HCT116 (cell line): ENCODE measurements around the gene HORMAD1. TPM values are rescaled to one million over a fixed set of nuclear protein-coding genes. Genes with fewer than 3 reads are reported as not detected.

ENCODE experiments used
- ATAC-seq: fragments of 200-7000 bp; cut with Tn5 transposase; 2 replicates; pipeline ENCODE4 v1.9.1; 2020; ENCODE audit warnings: mild to moderate bottlenecking, moderate library complexity
- BruUV-seq: library from RNA; stranded (reverse); fragments of 400-500 nt; replicated peaks from 2 replicates; lab custom pipeline; 2021; lab: Mats Ljungman, UMichigan
- CTCF ChIA-PET: fragments of 300-600 bp; sonication (Branson Sonifier 250); formaldehyde crosslinking; loops from one replicate; lab custom pipeline; 2021; ENCODE audit warnings: antibody characterized with exemption; lab: Charles Lee
- POLR2A ChIA-PET: fragments of 300-600, 350-600 bp; sonication (Branson Sonifier 250); formaldehyde crosslinking; loops from one replicate; lab custom pipeline; 2021; ENCODE audit warnings: antibody characterized with exemption; lab: Charles Lee
- RAD21 ChIA-PET, 2 experiments: fragments of 300-600 bp; sonication (Branson Sonifier 250); formaldehyde crosslinking; loops; one replicate each; lab custom pipeline; 2023; ENCODE audit warnings: low total read pairs in 2 of 2; ENCODE audit not compliant: uncharacterized antibody in 2 of 2, unreplicated experiment in 2 of 2, low non-redundant PET in 1 of 2; lab: Charles Lee
- DNase-seq: peaks from one replicate; pipeline ENCODE4 v3.0.0-alpha.2; 2010; ENCODE audit warnings: low read depth, low spot score
- H2AFZ ChIP-seq: fragments of 200-600 bp; shearing (Covaris generic), sonication (generic); 2 replicates; pipeline ENCODE4 v1.6.1; 2017; ENCODE audit warnings: low read depth, mixed run types, mixed read lengths, antibody characterized with exemption, low read length; ENCODE audit not compliant: poor library complexity, severe bottlenecking
- H3K27ac ChIP-seq: 2 replicates; pipeline ENCODE4 v1.5.1; 2012; ENCODE audit warnings: low read depth, low read length
- H3K27me3 ChIP-seq: fragments of 200-600 bp; sonication (generic); 2 replicates; pipeline ENCODE4 v1.6.1; 2016; ENCODE audit warnings: mixed run types, low read length, mixed read lengths; ENCODE audit not compliant: insufficient read depth
- H3K36me3 ChIP-seq, 2 experiments: fragments of 200-500 bp in 1 of 2; fragments of 200-600 bp in 1 of 2; sonication (Bioruptor generic) in 1 of 2; sonication (generic) in 1 of 2; 2 replicates each; pipeline versions ENCODE4 v1.5.1 to v1.6.1; 2014 to 2016; ENCODE audit warnings: low read length in 2 of 2, inconsistent platforms in 1 of 2, mixed read lengths in 1 of 2, mixed run types in 1 of 2; ENCODE audit not compliant: insufficient read depth in 2 of 2, control insufficient read depth in 1 of 2
- H3K4me1 ChIP-seq, 2 experiments: fragments of 200-600 bp in 1 of 2; sonication (generic) in 1 of 2; 2 replicates each; pipeline versions ENCODE4 v1.5.1 to v1.6.1; 2012 to 2017; ENCODE audit warnings: low read length in 2 of 2, inconsistent platforms in 1 of 2, mild to moderate bottlenecking in 1 of 2, mixed read lengths in 1 of 2, mixed run types in 1 of 2, moderate library complexity in 1 of 2; ENCODE audit not compliant: insufficient read depth in 2 of 2, control insufficient read depth in 1 of 2
- H3K4me2 ChIP-seq: fragments of 200-600 bp; sonication (generic); 2 replicates; pipeline ENCODE4 v1.6.1; 2017; ENCODE audit warnings: mixed run types, low read length, mixed read lengths
- H3K4me3 ChIP-seq, 2 experiments: fragments of 200-600 bp in 1 of 2; sonication (generic) in 1 of 2; replicated peaks in 1 of 2; 2 replicates each; pipeline ENCODE4 v1.5.1; 2011 to 2016; ENCODE audit warnings: low read length in 2 of 2, control low read depth in 1 of 2, low read depth in 1 of 2, mild to moderate bottlenecking in 1 of 2, mixed read lengths in 1 of 2, mixed run types in 1 of 2
- H3K79me2 ChIP-seq: fragments of 200-600 bp; sonication (generic); 2 replicates; pipeline ENCODE4 v1.6.1; 2017; ENCODE audit warnings: mild to moderate bottlenecking, mixed run types, low read length, moderate library complexity, mixed read lengths; ENCODE audit not compliant: insufficient read depth
- H3K9ac ChIP-seq: fragments of 200-600 bp; sonication (generic); 2 replicates; pipeline ENCODE4 v1.6.1; 2016; ENCODE audit warnings: low read length, mixed read lengths
- H3K9me2 ChIP-seq: fragments of 200-600 bp; sonication (generic), shearing (Covaris generic); 2 replicates; pipeline ENCODE4 v1.6.1; 2017; ENCODE audit warnings: mixed run types, mild to moderate bottlenecking, moderate library complexity; ENCODE audit not compliant: insufficient read depth
- H3K9me3 ChIP-seq, 2 experiments: fragments of 200-500 bp in 1 of 2; fragments of 200-600 bp in 1 of 2; sonication (Bioruptor generic) in 1 of 2; sonication (generic) in 1 of 2; 2 replicates each; pipeline ENCODE4 v1.6.1; 2014 to 2017; ENCODE audit warnings: low read length in 2 of 2, mixed read lengths in 2 of 2, inconsistent platforms in 1 of 2, low read depth in 1 of 2, mild to moderate bottlenecking in 1 of 2, mixed run types in 1 of 2, moderate library complexity in 1 of 2; ENCODE audit not compliant: control insufficient read depth in 1 of 2, insufficient read depth in 1 of 2
- H4K20me1 ChIP-seq: fragments of 200-600 bp; sonication (generic), shearing (Covaris generic); 2 replicates; pipeline ENCODE4 v1.6.1; 2017; ENCODE audit warnings: mixed run types, mild to moderate bottlenecking, moderate library complexity; ENCODE audit not compliant: insufficient read depth
- CBX3 ChIP-seq: IDR thresholded peaks from 2 replicates; pipeline ENCODE4 v1.6.1; 2012; ENCODE audit warnings: low read depth
- CTCF ChIP-seq, 3 experiments: fragments of 200-600 bp in 1 of 3; sonication (generic) in 1 of 3; IDR thresholded peaks in 2 of 3; conservative IDR thresholded peaks in 1 of 3; 2 replicates each; pipeline ENCODE4 v1.5.1; 2012 to 2017; ENCODE audit warnings: low read depth in 2 of 3, low read length in 2 of 3, antibody characterized with exemption in 1 of 3, borderline replicate concordance in 1 of 3, control low read depth in 1 of 3, mild to moderate bottlenecking in 1 of 3, mixed read lengths in 1 of 3, mixed run types in 1 of 3, moderate library complexity in 1 of 3; ENCODE audit not compliant: insufficient read depth in 1 of 3
- EGR1 ChIP-seq: IDR thresholded peaks from 2 replicates; pipeline ENCODE4 v1.6.1; 2012; ENCODE audit warnings: low read depth
- EZH2 ChIP-seq: fragments of 200-600 bp; sonication (generic); IDR thresholded peaks from 2 replicates; pipeline ENCODE4 v1.6.1; 2017; ENCODE audit warnings: antibody characterized with exemption, mixed run types
- EZH2phosphoT487 ChIP-seq: fragments of 200-600 bp; IDR thresholded peaks from 2 replicates; pipeline ENCODE4 v1.6.1; 2018; ENCODE audit warnings: antibody characterized with exemption, borderline replicate concordance
- FOSL1 ChIP-seq: IDR thresholded peaks from 2 replicates; pipeline ENCODE4 v1.6.1; 2012; ENCODE audit warnings: low read depth
- MAX ChIP-seq: IDR thresholded peaks from 2 replicates; pipeline ENCODE4 v1.6.1; 2012
- POLR2AphosphoS5 ChIP-seq: IDR thresholded peaks from 2 replicates; pipeline ENCODE4 v1.6.1; 2011; ENCODE audit warnings: mild to moderate bottlenecking, low read depth, low read length, moderate library complexity
- RAD21 ChIP-seq: IDR thresholded peaks from 2 replicates; pipeline ENCODE4 v1.6.1; 2012; ENCODE audit warnings: low read depth, mild to moderate bottlenecking
- SP1 ChIP-seq: IDR thresholded peaks from 2 replicates; pipeline ENCODE4 v1.6.1; 2012; ENCODE audit warnings: low read depth
- YY1 ChIP-seq: IDR thresholded peaks from 2 replicates; pipeline ENCODE4 v1.6.1; 2011; ENCODE audit warnings: low read length, low read depth, moderate library complexity, mild to moderate bottlenecking; ENCODE audit not compliant: insufficient replicate concordance; ENCODE audit errors: extremely low read depth
- ZNF274 ChIP-seq: fragments of 200-500 bp; sonication (Bioruptor generic); IDR thresholded peaks from 2 replicates; pipeline ENCODE4 v1.6.1; 2014; ENCODE audit warnings: mild to moderate bottlenecking, low read depth, low read length, inconsistent platforms
- intact Hi-C: fragments of 100-400 bp; cut with micrococcal nuclease; formaldehyde crosslinking; loops from 2 replicates; pipeline ENCODE4 v1.10.0; 2022
- total RNA-seq: library from RNA; stranded (reverse); gene quantifications from one replicate; pipeline ENCODE4 v1.2.1, GENCODE V29; 2021; ENCODE audit not compliant: unreplicated experiment

The HORMAD1 gene
- total RNA-seq, 1 experiment from 2014 or later = not detected

- Histone ChIP-seq H3K27ac (no peak overlapping the region), H3K27me3 (no peaks in the 10 kb centered on the region), H3K9ac (no peak overlapping the region), H2AFZ (no peak overlapping the region), H3K9me2 (no peaks in the 10 kb centered on the region), H3K4me2 (no peak overlapping the region), H3K36me3 (no peaks in the 10 kb centered on the region), H3K4me3 (no peak overlapping the region), H4K20me1 (no peaks in the 10 kb centered on the region), H3K79me2 (no peaks in the 10 kb centered on the region), H3K4me1 (peaks cover 0 to 7% of the 10 kb centered on the region in 2 experiments; a peak in 2 of 4 replicates), H3K9me3 (no peaks in the 10 kb centered on the region)
- ChIA-PET POLR2A (no interaction called here), RAD21 (no interaction called here), CTCF (no interaction called here)
- intact Hi-C loops = no loop called here
- no peak for DNase-seq
- no TSS peak for BruUV-seq
- ATAC-seq = no peak
- TF ChIP-seq EZH2 (no peak), YY1 (no peak), FOSL1 (no peak), SP1 (no peak), POLR2AphosphoS5 (no peak), EGR1 (no peak), CTCF (IDR thresholded peaks at IDR 0.05 in 2 of 3, conservative IDR thresholded peaks at IDR 0.05 in 1 of 3; ENCODE audit: borderline replicate concordance in 1 of 3, insufficient read depth in 1 of 3, low read depth in 2 of 3, low read length in 2 of 3) (no peak), RAD21 (no peak), MAX (no peak), EZH2phosphoT487 (no peak), CBX3 (no peak), ZNF274 (no peak)
Observed at GRCh38 chr1:150751443-150751842, 30.7 kb upstream of the HORMAD1 start.
